Measurements from ENCODE around the gene OTUD7B. TPM values are rescaled to one million over a fixed set of nuclear protein-coding genes. Genes with fewer than 3 reads are reported as not detected.

The OTUD7B gene
- total RNA-seq, 2 experiments from 2014 or later: 16.1 to 17.3 TPM

- Mint-ChIP-seq H3K27me3 (no peaks in the 10 kb centered on the region), H3K4me1 (ENCODE audit: low read depth) (peaks cover 66% of the 10 kb centered on the region), H3K4me3 (peak overlapping the region; percentile 13), H3K27ac (peak overlapping the region; percentile 18), H3K9me3 (no peaks in the 10 kb centered on the region), H3K36me3 (ENCODE audit: low read depth) (peaks cover 37% of the 10 kb centered on the region)
- DNase-seq (peak; percentile 36), ATAC-seq (peak; percentile 80)
- no peak for TF ChIP-seq CTCF (IDR thresholded peaks at IDR 0.05)
- intact Hi-C loops (cut with micrococcal nuclease): no loop called here
- POLR2A ChIA-PET: interaction anchor here (1.1 to 1.8 kb wide), 4 partner anchors 10 to 111 kb away, joined by 3 to 15 read pairs (median 4); a partner anchor contains a TSS
- CTCF ChIA-PET: interaction anchor here (1.0 to 2.1 kb wide), 5 partner anchors 11 to 189 kb away, joined by 4 to 7 read pairs (median 5); a partner anchor contains a TSS
These were observed 12.8 kb downstream of the OTUD7B start for GRCh38 chr1:149997585-149998262.

- ATAC-seq (peak; percentile 74), DNase-seq (peak; percentile 18)
- intact Hi-C loops (cut with micrococcal nuclease): no loop called here
- Mint-ChIP-seq H3K36me3 (ENCODE audit: low read depth) (peaks cover 27% of the 10 kb centered on the region), H3K27me3 (no peaks in the 10 kb centered on the region), H3K27ac (peak overlapping the region; percentile 70), H3K4me3 (peak overlapping the region; percentile 7), H3K9me3 (no peaks in the 10 kb centered on the region), H3K4me1 (ENCODE audit: low read depth) (peaks cover 60% of the 10 kb centered on the region)
- ChIA-PET POLR2A (interaction anchor here (1.3 to 2.0 kb wide), 4 partner anchors 8 to 109 kb away, joined by 3 to 15 read pairs (median 4); a partner anchor contains a TSS), CTCF (interaction anchor here (1.3 to 2.3 kb wide), 4 partner anchors 9 to 192 kb away, joined by 4 to 8 read pairs (median 6); a partner anchor contains a TSS)
- no peak for TF ChIP-seq CTCF (IDR thresholded peaks at IDR 0.05)
These were observed 14.6 kb downstream of the OTUD7B start for GRCh38 chr1:149995927-149996326.

GRCh38 chr1:149993764-149994163, 16.8 kb downstream of the OTUD7B start:
- ChIA-PET CTCF (no interaction called here), POLR2A (no interaction called here)
- Mint-ChIP-seq H3K4me1 (ENCODE audit: low read depth) (peaks cover 46% of the 10 kb centered on the region), H3K4me3 (no peak overlapping the region), H3K9me3 (no peaks in the 10 kb centered on the region), H3K27ac (no peak overlapping the region), H3K36me3 (ENCODE audit: low read depth) (peaks cover 22% of the 10 kb centered on the region), H3K27me3 (no peaks in the 10 kb centered on the region)
- no peak for DNase-seq
- no peak for TF ChIP-seq CTCF (IDR thresholded peaks at IDR 0.05)
- intact Hi-C loops (cut with micrococcal nuclease): no loop called here
- no peak for ATAC-seq

GRCh38 chr1:149993181-149993580, 17.3 kb downstream of the OTUD7B start:
- Mint-ChIP-seq H3K9me3 (no peaks in the 10 kb centered on the region), H3K4me3 (no peak overlapping the region), H3K27ac (no peak overlapping the region), H3K27me3 (no peaks in the 10 kb centered on the region), H3K4me1 (ENCODE audit: low read depth) (peaks cover 41% of the 10 kb centered on the region), H3K36me3 (ENCODE audit: low read depth) (peaks cover 22% of the 10 kb centered on the region)
- DNase-seq (no peak), ATAC-seq (no peak)
- POLR2A ChIA-PET: no interaction called here
- CTCF ChIA-PET: interaction anchor here (1.5 kb wide), 1 partner anchor 31 kb away, joined by 3 read pairs; no protein-coding TSS in a partner anchor
- intact Hi-C loops (cut with micrococcal nuclease): no loop called here
- no peak for TF ChIP-seq CTCF (IDR thresholded peaks at IDR 0.05)

- no peak for TF ChIP-seq CTCF (IDR thresholded peaks at IDR 0.05)
- CTCF ChIA-PET: interaction anchor here (1.0 to 1.3 kb wide), 3 partner anchors 9 to 182 kb away, joined by 3 to 5 read pairs (median 4); no protein-coding TSS in a partner anchor
- no peak for ATAC-seq
- H3K9me3 Mint-ChIP-seq: no peaks in the 10 kb centered on the region
- H3K27me3 Mint-ChIP-seq: no peaks in the 10 kb centered on the region
- no peak for DNase-seq
- no peak overlapping the region for H3K4me3 Mint-ChIP-seq
- peaks cover 18% of the 10 kb centered on the region for H3K36me3 Mint-ChIP-seq (ENCODE audit: low read depth)
- H3K27ac Mint-ChIP-seq: no peak overlapping the region
- H3K4me1 Mint-ChIP-seq (ENCODE audit: low read depth): peaks cover 8% of the 10 kb centered on the region
- intact Hi-C loops (cut with micrococcal nuclease): no loop called here
- POLR2A ChIA-PET: no interaction called here
These were observed 23.3 kb downstream of the OTUD7B start for GRCh38 chr1:149987297-149987595.

All from activated CD8-positive, alpha-beta T cell treated with anti-CD3 and anti-CD28 coated beads for 36 hours (primary cell).